Spinal cord (tissue), 10 donors: Measurements from ENCODE around the gene CDIPT. TPM values are rescaled to one million over a fixed set of nuclear protein-coding genes. Genes with fewer than 3 reads are reported as not detected.

ENCODE experiments used
- DNase-seq, 6 donors: peaks; one replicate each; pipeline versions ENCODE4 v3.0.0 to v3.0.0-alpha.2; 2013 to 2015; ENCODE audit warnings: low spot score in 6 of 6, low read depth in 4 of 6
- H3K27ac ChIP-seq: one replicate; pipeline ENCODE4 v1.5.1; 2013; ENCODE audit warnings: low read depth, low read length, control low read depth
- H3K27me3 ChIP-seq: one replicate; pipeline ENCODE4 v1.6.1; 2013; ENCODE audit warnings: low read length; ENCODE audit not compliant: control insufficient read depth, insufficient read depth
- H3K36me3 ChIP-seq: one replicate; pipeline ENCODE4 v1.6.1; 2013; ENCODE audit warnings: low read length; ENCODE audit not compliant: control insufficient read depth, insufficient read depth
- H3K4me1 ChIP-seq: one replicate; pipeline ENCODE4 v1.6.1; 2013; ENCODE audit warnings: low read length; ENCODE audit not compliant: control insufficient read depth, insufficient read depth
- H3K4me3 ChIP-seq: one replicate; pipeline ENCODE4 v1.5.1; 2013; ENCODE audit warnings: low read depth, low read length, control low read depth
- H3K9me3 ChIP-seq: one replicate; pipeline ENCODE4 v1.6.1; 2013; ENCODE audit warnings: low read length; ENCODE audit not compliant: control insufficient read depth, insufficient read depth
- WGBS: methylation state at CpG from one replicate; pipeline ENCODE4 v1.1.5; 2013; ENCODE audit warnings: missing lambda C conversion rate; ENCODE audit not compliant: insufficient coverage; 5-methylcytosine and 5-hydroxymethylcytosine counted together
- polyA plus RNA-seq, 2 donors: library from polyadenylated mRNA; unstranded; fragments of 120-200 nt; gene quantifications; one replicate each; pipeline ENCODE4 v1.2.1, GENCODE V29; 2013; ENCODE audit not compliant: insufficient read length in 2 of 2
- small RNA-seq: library from RNA; depleted of rRNA; stranded (forward); fragments of <200 nt; gene quantifications from one replicate; pipeline ENCODE3, GENCODE V24; 2014; ENCODE audit warnings: low replicate concordance
- total RNA-seq, 2 donors: library from RNA; depleted of rRNA in 1 of 2; stranded (reverse); fragments of 120-200 nt in 1 of 2; fragments of >200 nt in 1 of 2; gene quantifications; one replicate each; pipeline versions ENCODE4 v1.2.3 to v1.2.4, GENCODE V29; 2013 to 2014
- donor health status: healthy.

CDIPT gene
- total and polyA plus RNA-seq, 4 donors = 51.3 to 121 (median 90.7) TPM

DNA sequence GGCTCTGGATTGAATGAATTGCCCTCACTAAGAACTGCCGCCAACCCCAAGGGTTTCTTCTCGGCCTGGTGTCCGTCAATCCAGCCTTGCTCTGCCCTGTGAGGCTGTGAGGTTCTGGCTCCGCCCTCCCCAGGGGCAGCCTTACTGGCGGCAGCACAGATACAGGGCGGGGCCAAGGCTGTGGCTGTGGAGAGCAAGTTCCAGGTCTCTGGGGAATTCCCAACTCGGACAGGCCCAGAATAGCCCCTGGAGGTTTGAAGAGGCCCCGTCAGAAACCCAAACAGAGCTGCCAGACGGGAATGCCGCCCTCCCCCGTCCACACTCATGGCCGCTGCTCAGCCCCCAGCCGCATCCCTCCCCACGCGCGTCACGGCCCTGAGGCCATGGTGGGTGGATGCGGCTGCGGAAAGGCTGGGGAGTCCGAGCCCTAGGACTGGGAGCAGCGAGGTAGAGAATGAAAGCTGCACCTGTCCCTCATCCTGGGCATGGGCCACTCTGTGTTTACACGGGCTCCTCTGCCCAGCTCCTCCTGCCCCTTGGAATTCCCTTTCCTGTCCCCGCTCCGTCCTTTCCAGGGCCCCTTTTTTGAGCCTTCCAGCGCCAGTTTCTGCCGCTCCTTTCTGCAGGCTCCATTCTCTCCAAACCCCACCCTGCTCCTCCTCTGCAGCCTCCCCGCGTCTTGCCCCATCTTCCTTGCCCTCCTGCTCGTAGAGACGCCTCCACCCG is 51.7 kb downstream of the CDIPT start:
- Histone ChIP-seq H3K4me1 (peaks cover 92% of the 10 kb centered on the region), H3K27ac (peak overlapping the region; percentile 99), H3K4me3 (peak overlapping the region; percentile 88), H3K9me3 (no peaks in the 10 kb centered on the region), H3K27me3 (no peaks in the 10 kb centered on the region), H3K36me3 (peaks cover 64% of the 10 kb centered on the region)
- peak in 4 of 6 donors; percentile 79 to 96 (median 86) for DNase-seq
- WGBS = under 1% methylated on average over 23 of the region's 31 CpGs

DNA sequence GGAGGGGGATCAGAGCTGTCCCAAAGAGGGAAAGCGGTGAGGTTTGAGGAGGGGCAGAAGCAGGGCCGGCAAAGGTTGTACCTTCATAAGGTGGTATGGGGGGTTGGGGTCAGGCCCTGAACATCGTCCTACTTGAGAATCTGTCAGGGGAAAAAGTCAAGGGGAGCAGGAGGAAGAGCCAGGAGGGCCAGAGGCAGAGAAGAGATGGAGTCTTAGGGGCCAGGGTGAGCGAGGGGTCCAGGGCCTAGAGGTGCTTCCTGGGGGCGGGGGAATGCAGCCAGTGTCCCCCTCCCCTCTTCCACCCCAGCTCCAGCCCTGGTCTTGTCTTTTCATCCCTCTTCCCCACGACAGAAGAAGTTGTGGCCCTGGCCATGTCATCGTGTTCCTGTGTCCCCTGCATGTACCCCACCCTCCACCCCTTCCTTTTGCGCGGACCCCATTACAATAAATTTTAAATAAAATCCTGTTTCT is 52.3 kb downstream of the CDIPT start:
- H3K4me1 ChIP-seq = peaks cover 86% of the 10 kb centered on the region
- H3K27me3 ChIP-seq = no peaks in the 10 kb centered on the region
- peaks cover 64% of the 10 kb centered on the region for H3K36me3 ChIP-seq
- H3K27ac ChIP-seq = peak overlapping the region; percentile 99
- H3K4me3 ChIP-seq = peak overlapping the region; percentile 88
- H3K9me3 ChIP-seq = no peaks in the 10 kb centered on the region
- no peak for DNase-seq
- 32% methylated on average over 7 of the region's 9 CpGs for WGBS

DNA sequence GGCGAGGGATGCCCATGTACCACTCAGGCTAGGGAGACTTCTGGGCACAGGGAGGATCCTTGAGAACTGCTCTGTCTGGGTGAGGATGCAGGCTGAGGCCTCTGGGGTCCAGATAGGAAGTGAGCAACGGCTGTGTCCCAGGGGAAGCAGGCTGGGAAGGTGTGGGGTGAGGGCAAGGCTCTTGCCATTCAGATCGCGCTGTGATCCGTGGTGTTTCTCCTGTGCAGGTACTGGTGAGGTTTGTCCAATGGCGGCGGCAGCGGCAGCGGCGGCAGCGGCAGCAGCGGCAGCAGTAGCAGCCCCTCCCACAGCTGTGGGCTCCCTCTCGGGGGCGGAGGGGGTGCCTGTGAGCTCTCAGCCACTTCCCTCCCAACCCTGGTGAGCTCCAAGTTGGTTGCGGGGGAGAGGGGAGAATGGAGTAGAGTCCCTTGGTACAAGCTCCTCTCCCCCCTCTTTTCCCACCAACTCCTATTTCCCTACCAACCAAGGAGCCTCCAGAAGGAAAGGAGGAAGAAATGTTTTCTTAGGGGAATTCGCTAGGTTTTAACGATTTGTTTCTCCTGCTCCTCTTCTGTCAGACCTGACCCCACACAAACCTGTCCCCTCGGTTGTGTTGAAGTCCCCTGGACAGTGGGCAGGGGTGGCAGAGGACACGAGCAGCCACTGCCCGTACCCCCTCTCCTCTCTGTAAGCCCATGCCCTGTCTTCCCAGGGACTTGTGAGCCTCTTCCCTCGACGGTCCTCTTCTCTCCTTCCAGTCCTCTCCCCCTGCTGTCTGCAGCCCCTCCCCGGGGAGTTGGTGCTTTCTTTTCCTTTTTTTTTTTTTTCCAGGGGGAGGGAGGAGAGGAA is 53.0 kb downstream of the CDIPT start:
- Histone ChIP-seq H3K4me1 (peaks cover 79% of the 10 kb centered on the region), H3K27ac (peak overlapping the region; percentile 99), H3K9me3 (no peaks in the 10 kb centered on the region), H3K4me3 (no peak overlapping the region), H3K36me3 (peaks cover 61% of the 10 kb centered on the region), H3K27me3 (no peaks in the 10 kb centered on the region)
- DNase-seq = peak in 2 of 6 donors; percentile 30 to 43
- WGBS = 48% methylated on average over 6 of the region's 23 CpGs

DNA sequence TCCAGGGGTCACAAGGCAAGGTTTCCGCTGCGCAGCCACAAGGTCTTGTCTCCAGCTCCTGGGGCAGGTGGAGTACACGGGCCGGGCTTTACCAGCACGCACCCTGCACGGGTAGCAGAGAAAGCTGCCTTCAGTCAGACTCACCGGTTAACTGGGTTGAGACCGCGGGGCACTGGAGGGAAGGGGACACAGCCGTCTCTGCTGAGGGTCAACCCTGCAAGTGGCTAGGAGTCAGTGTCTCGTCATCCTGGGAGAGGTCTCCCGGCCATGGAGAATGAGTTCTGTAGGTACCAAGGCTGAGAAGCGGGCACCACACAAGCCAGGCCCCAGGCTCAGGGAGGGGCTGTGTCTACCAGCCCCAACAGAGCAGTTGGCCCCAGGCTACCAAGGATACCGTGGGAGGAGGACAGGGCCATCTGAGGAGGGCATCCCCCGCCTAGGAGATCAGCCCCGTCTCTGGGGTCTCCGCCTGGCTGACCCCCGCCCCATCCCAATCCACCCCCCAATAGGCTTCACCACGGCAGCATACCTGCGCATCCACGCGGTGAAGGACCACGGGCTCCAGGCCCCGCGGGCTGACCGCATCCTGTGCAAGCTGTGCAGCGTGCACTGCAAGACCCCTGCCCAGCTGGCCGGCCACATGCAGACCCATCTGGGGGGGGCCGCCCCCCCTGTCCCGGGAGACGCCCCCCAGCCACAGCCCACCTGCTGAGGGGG is 53.8 kb downstream of the CDIPT start:
- DNase-seq = no peak
- Histone ChIP-seq H3K4me1 (peaks cover 78% of the 10 kb centered on the region), H3K36me3 (peaks cover 57% of the 10 kb centered on the region), H3K27me3 (no peaks in the 10 kb centered on the region), H3K9me3 (no peaks in the 10 kb centered on the region), H3K27ac (peak overlapping the region; percentile 88), H3K4me3 (peak overlapping the region; percentile 45)
- WGBS = 76% methylated on average over 24 of the region's 31 CpGs

Small RNA genes within 50 kb of the gene (small RNA-seq; reads per million reads assigned to genes)
- gene AC009133.6 = not detected
- not detected for gene AC120114.4

Other genes with a start within 250 kb of the CDIPT start
- 1 to 10 TPM in 1 of 2 donors, under 1 TPM in 1; 0.88 to 3.3 TPM for gene SPN, start 200.0 kb downstream of the CDIPT start, total RNA-seq
- gene SPN, start 200.0 kb downstream of the CDIPT start, polyA plus RNA-seq = under 1 TPM; 0.79 to 0.96 TPM
- gene QPRT, start 184.0 kb downstream of the CDIPT start, total RNA-seq = 10 to 100 TPM; 15.8 to 52.0 TPM
- gene QPRT, start 184.0 kb downstream of the CDIPT start, polyA plus RNA-seq = 10 to 100 TPM; 39.3 to 40.3 TPM
- gene C16orf54, start 117.2 kb downstream of the CDIPT start, total RNA-seq = 1 to 10 TPM in 1 of 2 donors, under 1 TPM in 1; 0.39 to 1.1 TPM
- gene C16orf54, start 117.2 kb downstream of the CDIPT start, polyA plus RNA-seq = under 1 TPM; 0.20 to 0.29 TPM
- not detected for gene ZG16, start 85.0 kb downstream of the CDIPT start, total RNA-seq
- gene ZG16, start 85.0 kb downstream of the CDIPT start, polyA plus RNA-seq = under 1 TPM in 1 of 2 donors, not detected in 1; 0.05 TPM
- 10 to 100 TPM; 30.2 to 44.0 TPM for gene KIF22, start 72.5 kb downstream of the CDIPT start, total RNA-seq
- gene KIF22, start 72.5 kb downstream of the CDIPT start, polyA plus RNA-seq = 10 to 100 TPM; 55.0 to 56.4 TPM
- 100 to 1,000 TPM; 139 to 199 TPM for gene MAZ, start 56.7 kb downstream of the CDIPT start, total RNA-seq
- gene MAZ, start 56.7 kb downstream of the CDIPT start, polyA plus RNA-seq = 100 to 1,000 TPM; 519 to 532 TPM
- 10 to 100 TPM; 24.4 to 25.6 TPM for gene PRRT2, start 51.0 kb downstream of the CDIPT start, total RNA-seq
- 100 to 1,000 TPM; 226 to 244 TPM for gene PRRT2, start 51.0 kb downstream of the CDIPT start, polyA plus RNA-seq
- 10 to 100 TPM in 1 of 2 donors, 1 to 10 TPM in 1; 8.2 to 48.5 TPM for gene PAGR1, start 47.1 kb downstream of the CDIPT start, total RNA-seq
- gene PAGR1, start 47.1 kb downstream of the CDIPT start, polyA plus RNA-seq = 10 to 100 TPM; 53.5 to 65.5 TPM
- gene MVP, start 42.8 kb downstream of the CDIPT start, total RNA-seq = 10 to 100 TPM; 20.3 to 35.8 TPM
- 10 to 100 TPM; 11.8 to 14.9 TPM for gene MVP, start 42.8 kb downstream of the CDIPT start, polyA plus RNA-seq
- gene SEZ6L2, start 36.3 kb upstream of the CDIPT start, total RNA-seq = 10 to 100 TPM; 32.7 to 66.3 TPM
- 100 to 1,000 TPM; 138 to 155 TPM for gene SEZ6L2, start 36.3 kb upstream of the CDIPT start, polyA plus RNA-seq
- gene ASPHD1, start 37.3 kb upstream of the CDIPT start, total RNA-seq = 10 to 100 TPM in 1 of 2 donors, 1 to 10 TPM in 1; 4.2 to 15.1 TPM
- 10 to 100 TPM; 49.8 to 52.7 TPM for gene ASPHD1, start 37.3 kb upstream of the CDIPT start, polyA plus RNA-seq
- 10 to 100 TPM; 11.0 to 15.4 TPM for gene KCTD13, start 63.0 kb upstream of the CDIPT start, total RNA-seq
- gene KCTD13, start 63.0 kb upstream of the CDIPT start, polyA plus RNA-seq = 10 to 100 TPM; 64.2 to 79.2 TPM
- 10 to 100 TPM; 32.5 to 83.1 TPM for gene TMEM219, start 98.9 kb upstream of the CDIPT start, total RNA-seq
- gene TMEM219, start 98.9 kb upstream of the CDIPT start, polyA plus RNA-seq = 10 to 100 TPM; 83.5 to 91.4 TPM
- 10 to 100 TPM; 42.2 to 52.3 TPM for gene TAOK2, start 110.6 kb upstream of the CDIPT start, total RNA-seq
- gene TAOK2, start 110.6 kb upstream of the CDIPT start, polyA plus RNA-seq = 10 to 100 TPM; 80.6 to 87.1 TPM
- 10 to 100 TPM; 12.2 to 13.7 TPM for gene HIRIP3, start 132.4 kb upstream of the CDIPT start, total RNA-seq
- 10 to 100 TPM; 26.2 to 28.8 TPM for gene HIRIP3, start 132.4 kb upstream of the CDIPT start, polyA plus RNA-seq
- gene INO80E, start 133.0 kb upstream of the CDIPT start, total RNA-seq = 10 to 100 TPM; 24.9 to 50.6 TPM
- gene INO80E, start 133.0 kb upstream of the CDIPT start, polyA plus RNA-seq = 10 to 100 TPM; 66.4 to 70.9 TPM
- gene DOC2A, start 147.8 kb upstream of the CDIPT start, total RNA-seq = 10 to 100 TPM in 1 of 2 donors, 1 to 10 TPM in 1; 7.6 to 14.8 TPM
- 10 to 100 TPM; 60.4 to 61.6 TPM for gene DOC2A, start 147.8 kb upstream of the CDIPT start, polyA plus RNA-seq
- not detected for gene C16orf92, start 160.0 kb upstream of the CDIPT start, total RNA-seq
- 1 to 10 TPM in 1 of 2 donors, under 1 TPM in 1; 0.76 to 2.0 TPM for gene C16orf92, start 160.0 kb upstream of the CDIPT start, polyA plus RNA-seq
- 10 to 100 TPM; 10.2 to 19.2 TPM for gene TLCD3B, start 168.0 kb upstream of the CDIPT start, total RNA-seq
- 100 to 1,000 TPM; 119 to 136 TPM for gene TLCD3B, start 168.0 kb upstream of the CDIPT start, polyA plus RNA-seq
- gene ALDOA, start 202.5 kb upstream of the CDIPT start, total RNA-seq = 100 to 1,000 TPM; 264 to 594 TPM
- gene ALDOA, start 202.5 kb upstream of the CDIPT start, polyA plus RNA-seq = 100 to 1,000 TPM; 832 to 849 TPM
- 10 to 100 TPM; 51.6 to 59.6 TPM for gene PPP4C, start 212.8 kb upstream of the CDIPT start, total RNA-seq
- gene PPP4C, start 212.8 kb upstream of the CDIPT start, polyA plus RNA-seq = 100 to 1,000 TPM in 1 of 2 donors, 10 to 100 TPM in 1; 96.0 to 104 TPM
- gene TBX6, start 228.7 kb upstream of the CDIPT start, total RNA-seq = under 1 TPM; 0.20 to 0.99 TPM
- 1 to 10 TPM; 1.0 to 2.7 TPM for gene TBX6, start 228.7 kb upstream of the CDIPT start, polyA plus RNA-seq
- gene YPEL3, start 233.0 kb upstream of the CDIPT start, total RNA-seq = 10 to 100 TPM; 30.6 to 40.9 TPM
- gene YPEL3, start 233.0 kb upstream of the CDIPT start, polyA plus RNA-seq = 100 to 1,000 TPM; 131 to 142 TPM